Karpas-422 (cell line): ENCODE results near the gene TPCN1. TPM values are rescaled to one million over a fixed set of nuclear protein-coding genes. Genes with fewer than 3 reads are reported as not detected.
A peak's percentile ranks its signal among the peaks of the same experiment; 100 is the strongest.

Source experiments
- DNase-seq: peaks from one replicate; pipeline ENCODE4 v3.0.0-alpha.2; 2015
- H2AFZ ChIP-seq: fragments of 200-600 bp; sonication (generic); 2 replicates; pipeline ENCODE4 v1.6.1; 2014; ENCODE audit warnings: antibody characterized with exemption, low read length, mixed read lengths
- H3K27ac ChIP-seq: fragments of 200-600 bp; sonication (generic); 2 replicates; pipeline ENCODE4 v1.5.1; 2014; ENCODE audit warnings: mild to moderate bottlenecking, low read length, moderate library complexity
- H3K27me3 ChIP-seq: fragments of 200-600 bp; sonication (generic); 2 replicates; pipeline ENCODE4 v1.6.1; 2014; ENCODE audit warnings: low read length, mixed read lengths
- H3K36me3 ChIP-seq: fragments of 200-600 bp; sonication (generic); 2 replicates; pipeline ENCODE4 v1.6.1; 2014; ENCODE audit warnings: low read length, mixed read lengths; ENCODE audit not compliant: insufficient read depth
- H3K4me1 ChIP-seq: fragments of 200-600 bp; sonication (generic); 2 replicates; pipeline ENCODE4 v1.6.1; 2014; ENCODE audit warnings: mild to moderate bottlenecking, low read length, mixed read lengths
- H3K4me2 ChIP-seq: fragments of 200-600 bp; sonication (generic); 2 replicates; pipeline ENCODE4 v1.6.1; 2014; ENCODE audit warnings: low read length, low read depth, mild to moderate bottlenecking; ENCODE audit not compliant: poor library complexity, severe bottlenecking
- H3K4me3 ChIP-seq: fragments of 200-600 bp; sonication (generic); 2 replicates; pipeline ENCODE4 v1.5.1; 2014; ENCODE audit warnings: mild to moderate bottlenecking, antibody characterized with exemption, low read length, mixed read lengths
- H3K79me2 ChIP-seq: fragments of 200-600 bp; sonication (generic); 2 replicates; pipeline ENCODE4 v1.6.1; 2014; ENCODE audit warnings: mild to moderate bottlenecking, low read length, mixed read lengths
- H3K9ac ChIP-seq: fragments of 200-600 bp; sonication (generic); 2 replicates; pipeline ENCODE4 v1.6.0; 2014; ENCODE audit warnings: low read length
- H3K9me2 ChIP-seq: fragments of 200-600 bp; sonication (generic), shearing (Covaris generic); replicated peaks from 2 replicates; pipeline ENCODE4 v1.6.0; 2014; ENCODE audit warnings: mild to moderate bottlenecking, low read length, moderate library complexity; ENCODE audit not compliant: insufficient read depth
- H3K9me3 ChIP-seq: fragments of 300-700, 200-600 bp; sonication (generic); 2 replicates; pipeline ENCODE4 v1.6.1; 2014; ENCODE audit warnings: low read length, mixed read lengths
- H4K20me1 ChIP-seq: fragments of 200-600 bp; sonication (generic); 2 replicates; pipeline ENCODE4 v1.6.1; 2014; ENCODE audit warnings: mild to moderate bottlenecking, antibody characterized with exemption, low read length, low read depth; ENCODE audit not compliant: insufficient read depth
- total RNA-seq: library from RNA; depleted of rRNA; stranded (reverse); fragments of >200 nt; shearing (Covaris generic); gene quantifications from 2 replicates; pipeline ENCODE4 v1.2.3, GENCODE V29; 2014; ENCODE audit warnings: low replicate concordance

Gene TPCN1
- total RNA-seq, 1 experiment from 2014 or later, result 43.9 TPM

GRCh38 chr12:113249546-113249945, 28.3 kb downstream of the TPCN1 start:
- H3K9me2 ChIP-seq, result no peaks in the 10 kb centered on the region
- peaks cover 2% of the 10 kb centered on the region; the same call in 1 of the 2 replicates for H3K79me2 ChIP-seq
- H2AFZ ChIP-seq, result no peak overlapping the region
- no peaks in the 10 kb centered on the region for H4K20me1 ChIP-seq
- no peak overlapping the region for H3K4me2 ChIP-seq
- H3K4me3 ChIP-seq, result no peak overlapping the region
- peaks cover 11% of the 10 kb centered on the region for H3K36me3 ChIP-seq
- DNase-seq, result no peak
- H3K9me3 ChIP-seq, result no peaks in the 10 kb centered on the region
- H3K9ac ChIP-seq, result no peak overlapping the region
- H3K4me1 ChIP-seq, result no peaks in the 10 kb centered on the region
- no peak overlapping the region for H3K27ac ChIP-seq
- no peaks in the 10 kb centered on the region for H3K27me3 ChIP-seq

GRCh38 chr12:113250045-113250444, 28.8 kb downstream of the TPCN1 start:
- H3K4me3 ChIP-seq, result no peak overlapping the region
- no peak overlapping the region for H3K4me2 ChIP-seq
- H4K20me1 ChIP-seq, result no peaks in the 10 kb centered on the region
- no peaks in the 10 kb centered on the region for H3K9me3 ChIP-seq
- no peak overlapping the region for H2AFZ ChIP-seq
- H3K27me3 ChIP-seq, result no peaks in the 10 kb centered on the region
- no peaks in the 10 kb centered on the region for H3K4me1 ChIP-seq
- peaks cover 11% of the 10 kb centered on the region for H3K36me3 ChIP-seq
- DNase-seq, result no peak
- H3K79me2 ChIP-seq, result no peaks in the 10 kb centered on the region
- H3K9ac ChIP-seq, result no peak overlapping the region
- H3K9me2 ChIP-seq, result no peaks in the 10 kb centered on the region
- H3K27ac ChIP-seq, result no peak overlapping the region

- H4K20me1 ChIP-seq, result no peaks in the 10 kb centered on the region
- no peak for DNase-seq
These were observed 30.3 kb downstream of the TPCN1 start for GRCh38 chr12:113251404-113252070.

GRCh38 chr12:113252494-113252893, 31.2 kb downstream of the TPCN1 start:
- Histone ChIP-seq H3K4me2 (no peak overlapping the region), H3K27me3 (no peaks in the 10 kb centered on the region), H3K79me2 (no peaks in the 10 kb centered on the region), H3K36me3 (peaks cover 11% of the 10 kb centered on the region), H3K9ac (no peak overlapping the region), H2AFZ (no peak overlapping the region), H3K4me3 (no peak overlapping the region), H3K27ac (no peak overlapping the region), H3K4me1 (no peaks in the 10 kb centered on the region), H3K9me2 (no peaks in the 10 kb centered on the region), H4K20me1 (no peaks in the 10 kb centered on the region), H3K9me3 (no peaks in the 10 kb centered on the region)
- DNase-seq, result no peak

More at GRCh38 chr12:113251404-113252070, 30.3 kb downstream of the TPCN1 start:
- no peak overlapping the region for H3K4me3 ChIP-seq
- no peaks in the 10 kb centered on the region for H3K9me3 ChIP-seq
- no peaks in the 10 kb centered on the region for H3K4me1 ChIP-seq
- peaks cover 11% of the 10 kb centered on the region for H3K36me3 ChIP-seq
- no peak overlapping the region for H3K9ac ChIP-seq
- no peak overlapping the region for H3K27ac ChIP-seq
- no peak overlapping the region for H3K4me2 ChIP-seq
- H3K27me3 ChIP-seq, result no peaks in the 10 kb centered on the region
- no peak overlapping the region for H2AFZ ChIP-seq
- H3K9me2 ChIP-seq, result no peaks in the 10 kb centered on the region
- H3K79me2 ChIP-seq, result no peaks in the 10 kb centered on the region

GRCh38 chr12:113253532-113254285, 32.4 kb downstream of the TPCN1 start:
- Histone ChIP-seq H3K27ac (no peak overlapping the region), H3K9me3 (no peaks in the 10 kb centered on the region), H4K20me1 (no peaks in the 10 kb centered on the region), H3K36me3 (peaks cover 11% of the 10 kb centered on the region), H3K4me1 (no peaks in the 10 kb centered on the region), H2AFZ (no peak overlapping the region), H3K4me2 (no peak overlapping the region), H3K9ac (no peak overlapping the region), H3K27me3 (no peaks in the 10 kb centered on the region), H3K4me3 (no peak overlapping the region), H3K79me2 (no peaks in the 10 kb centered on the region), H3K9me2 (no peaks in the 10 kb centered on the region)
- DNase-seq, result no peak

- Histone ChIP-seq H3K9ac (no peak overlapping the region), H3K27me3 (no peaks in the 10 kb centered on the region), H3K27ac (no peak overlapping the region), H3K36me3 (peaks cover 11% of the 10 kb centered on the region), H2AFZ (no peak overlapping the region), H3K4me2 (no peak overlapping the region), H3K9me2 (no peaks in the 10 kb centered on the region), H3K4me3 (no peak overlapping the region), H4K20me1 (no peaks in the 10 kb centered on the region), H3K9me3 (no peaks in the 10 kb centered on the region), H3K4me1 (no peaks in the 10 kb centered on the region; the same call in 1 of the 2 replicates), H3K79me2 (no peaks in the 10 kb centered on the region)
- DNase-seq, result no peak
These were observed 33.0 kb downstream of the TPCN1 start for GRCh38 chr12:113254298-113254697.

GRCh38 chr12:113257564-113257963, 36.3 kb downstream of the TPCN1 start:
- H4K20me1 ChIP-seq, result no peaks in the 10 kb centered on the region
- H2AFZ ChIP-seq, result no peak overlapping the region
- no peaks in the 10 kb centered on the region for H3K9me2 ChIP-seq
- H3K4me3 ChIP-seq, result no peak overlapping the region
- no peak overlapping the region for H3K27ac ChIP-seq
- no peak overlapping the region for H3K9ac ChIP-seq
- no peaks in the 10 kb centered on the region for H3K27me3 ChIP-seq
- H3K9me3 ChIP-seq, result no peaks in the 10 kb centered on the region
- no peak for DNase-seq
- no peaks in the 10 kb centered on the region for H3K79me2 ChIP-seq
- H3K4me1 ChIP-seq, result peaks cover 27% of the 10 kb centered on the region
- H3K36me3 ChIP-seq, result peaks cover 17% of the 10 kb centered on the region
- no peak overlapping the region for H3K4me2 ChIP-seq

- Histone ChIP-seq H3K4me2 (no peak overlapping the region), H3K9ac (no peak overlapping the region)
- DNase-seq, result no peak
These were observed 38.9 kb downstream of the TPCN1 start for GRCh38 chr12:113260127-113260526.

More at GRCh38 chr12:113260127-113260526, 38.9 kb downstream of the TPCN1 start:
- no peak overlapping the region for H3K4me3 ChIP-seq
- no peaks in the 10 kb centered on the region for H4K20me1 ChIP-seq
- no peaks in the 10 kb centered on the region for H3K79me2 ChIP-seq
- 0 out of 2 replicates have a peak overlapping the region, but pooled peaks have one; percentile 11 for H3K27ac ChIP-seq
- peaks cover 27% of the 10 kb centered on the region for H3K4me1 ChIP-seq
- no peaks in the 10 kb centered on the region for H3K9me2 ChIP-seq
- peaks cover 13% of the 10 kb centered on the region; the same call in 1 of the 2 replicates for H3K36me3 ChIP-seq
- H2AFZ ChIP-seq, result no peak overlapping the region
- H3K27me3 ChIP-seq, result no peaks in the 10 kb centered on the region
- no peaks in the 10 kb centered on the region for H3K9me3 ChIP-seq
